K562 (cell line): Measurements from ENCODE around the gene PTPN1. TPM values are rescaled to one million over a fixed set of nuclear protein-coding genes. Genes with fewer than 3 reads are reported as not detected.

Experiments used
- ATAC-seq: fragments of 200-7000 bp; cut with Tn5 transposase; 3 replicates; pipeline ENCODE4 v1.9.1; 2020; ENCODE audit warnings: moderate library complexity
- BruUV-seq: library from RNA; stranded (reverse); fragments of 400-500 nt; replicated peaks from 2 replicates; lab custom pipeline; 2021; lab: Mats Ljungman, UMichigan
- CTCF ChIA-PET: fragments of 300-600 bp; formaldehyde crosslinking; extraction: SDS; loops from one replicate; lab custom pipeline; 2021; ENCODE audit warnings: low intra/inter-chr PET ratio; lab: Yijun Ruan, JAX
- POLR2A ChIA-PET: fragments of 300-600, 350-650 bp; sonication (Branson Sonifier 250); formaldehyde crosslinking; extraction: SDS; loops from one replicate; lab custom pipeline; 2021; ENCODE audit warnings: antibody characterized with exemption, inconsistent platforms; lab: Yijun Ruan, JAX
- DNase-seq, 4 experiments: peaks; one replicate each; pipeline versions ENCODE4 v3.0.0 to v3.0.0-alpha.2; 2011 to 2018; ENCODE audit warnings: low spot score in 3 of 4, mixed read lengths in 3 of 4; ENCODE audit errors: extremely low read depth in 1 of 4
- FAIRE-seq: peaks from 2 replicates; lab custom pipeline; 2011; peaks lifted over from hg19 to GRCh38; lab: Jason Lieb, UNC
- H2AFZ ChIP-seq: 2 replicates; pipeline ENCODE4 v1.6.0; 2011; ENCODE audit warnings: low read depth, low read length, control low read depth, inconsistent platforms
- H3K27ac ChIP-seq: fragments of 200-600 bp; 3 replicates; pipeline ENCODE4 v1.8.0; 2011; ENCODE audit warnings: low read depth, mild to moderate bottlenecking, control low read depth, inconsistent platforms, low read length, moderate library complexity, mixed read lengths; ENCODE audit errors: extremely low read depth
- H3K27me3 ChIP-seq, 2 experiments: fragments of 300-600 bp in 1 of 2; 2 replicates in 1 of 2; 3 replicates in 1 of 2; pipeline versions ENCODE4 v1.6.0 to v1.8.0; 2011; ENCODE audit warnings: inconsistent platforms in 2 of 2, low read length in 2 of 2, mild to moderate bottlenecking in 1 of 2, mixed read lengths in 1 of 2, moderate library complexity in 1 of 2; ENCODE audit not compliant: control insufficient read depth in 2 of 2, insufficient read depth in 2 of 2
- H3K36me3 ChIP-seq: fragments of 300-600 bp; 3 replicates; pipeline ENCODE4 v1.8.0; 2011; ENCODE audit warnings: mild to moderate bottlenecking, low read length, inconsistent platforms; ENCODE audit not compliant: control insufficient read depth, insufficient read depth
- H3K4me1 ChIP-seq, 2 experiments: fragments of 200-600 bp in 1 of 2; replicated peaks in 1 of 2; 2 replicates in 1 of 2; 3 replicates in 1 of 2; pipeline versions ENCODE4 v1.5.1 to v1.8.0; 2011; ENCODE audit warnings: inconsistent platforms in 2 of 2, low read length in 2 of 2, mild to moderate bottlenecking in 1 of 2, mixed read lengths in 1 of 2, moderate library complexity in 1 of 2; ENCODE audit not compliant: control insufficient read depth in 2 of 2, insufficient read depth in 2 of 2
- H3K4me2 ChIP-seq: 2 replicates; pipeline ENCODE4 v1.6.1; 2011; ENCODE audit warnings: low read length, control low read depth, inconsistent platforms, mixed read lengths; ENCODE audit not compliant: insufficient read depth
- H3K4me3 ChIP-seq: fragments of 200-600 bp; sonication (generic), shearing (Covaris generic); 2 replicates; pipeline ENCODE4 v1.5.1; 2016; ENCODE audit warnings: control low read depth, inconsistent platforms
- H3K79me2 ChIP-seq: fragments of 200-600 bp; 3 replicates; pipeline ENCODE4 v1.8.0; 2011; ENCODE audit warnings: low read length, inconsistent platforms; ENCODE audit not compliant: control insufficient read depth, insufficient read depth
- H3K9ac ChIP-seq, 2 experiments: 2 replicates each; pipeline versions ENCODE4 v1.6.0 to v1.6.1; 2011; ENCODE audit warnings: low read depth in 2 of 2, low read length in 2 of 2, control low read depth in 1 of 2, inconsistent platforms in 1 of 2, mild to moderate bottlenecking in 1 of 2, mixed read lengths in 1 of 2; ENCODE audit not compliant: insufficient read depth in 1 of 2
- H3K9me1 ChIP-seq: one replicate; pipeline ENCODE4 v1.6.0; 2011; ENCODE audit warnings: inconsistent platforms, mild to moderate bottlenecking, low read length, moderate library complexity; ENCODE audit not compliant: control insufficient read depth, insufficient read depth
- H3K9me3 ChIP-seq: replicated peaks from 2 replicates; pipeline ENCODE4 v1.5.1; 2011; ENCODE audit warnings: low read depth, low read length, inconsistent platforms; ENCODE audit not compliant: control insufficient read depth, insufficient read depth
- H4K20me1 ChIP-seq: replicated peaks from 2 replicates; pipeline ENCODE4 v1.6.1; 2011; ENCODE audit warnings: low read length, inconsistent platforms, mixed read lengths; ENCODE audit not compliant: control insufficient read depth, insufficient read depth
- DACH1 ChIP-seq: fragments of 450-650 bp; IDR thresholded peaks from 2 replicates; pipeline ENCODE4 v1.6.1; 2018; ENCODE audit not compliant: partially characterized antibody
- FOXA3 ChIP-seq, 2 experiments: fragments of 450-650 bp in 1 of 2; sonication (generic) in 1 of 2; formaldehyde crosslinking; IDR thresholded peaks in 1 of 2; conservative IDR thresholded peaks in 1 of 2; 2 replicates each; pipeline versions ENCODE4 v1.4.0 to v1.8.0; 2020 to 2022; ENCODE audit warnings: mild to moderate bottlenecking in 2 of 2, missing genetic modification reagents in 1 of 2
- HNRNPUL1 ChIP-seq: fragments of 200-400 bp; formaldehyde crosslinking; IDR thresholded peaks from 2 replicates; pipeline ENCODE4 v1.6.1; 2017; ENCODE audit warnings: low read length
- PBX2 ChIP-seq, 2 experiments: IDR thresholded peaks in 1 of 2; conservative IDR thresholded peaks in 1 of 2; 2 replicates each; pipeline ENCODE4 v1.6.1; 2016; ENCODE audit warnings: low read depth in 2 of 2, mild to moderate bottlenecking in 1 of 2, missing compliant biosample characterization in 1 of 2, missing genetic modification characterization in 1 of 2, moderate library complexity in 1 of 2
- RBM25 ChIP-seq: fragments of 200-400 bp; formaldehyde crosslinking; IDR thresholded peaks from 2 replicates; pipeline ENCODE4 v1.6.1; 2018; ENCODE audit warnings: low read length, low read depth, moderate library complexity; ENCODE audit not compliant: severe bottlenecking
- ZNF121 ChIP-seq: sonication (generic); formaldehyde crosslinking; conservative IDR thresholded peaks from 2 replicates; pipeline ENCODE4 v1.8.0; 2022; ENCODE audit warnings: missing genetic modification reagents
- WGBS: fragments of 100-300 bp; shearing (Covaris generic); methylation state at CpG from one replicate; pipeline ENCODE4 v1.1.6; 2016; ENCODE audit warnings: low coverage, mixed read lengths; ENCODE audit not compliant: insufficient coverage; ENCODE audit errors: missing lambda C conversion rate; 5-methylcytosine and 5-hydroxymethylcytosine counted together
- in situ Hi-C: fragments of 300-500 bp; cut with MboI; formaldehyde crosslinking; loops from 4 replicates; pipeline ENCODE4 v1.15.0; 2018; ENCODE audit warnings: inconsistent platforms, mixed read lengths
- intact Hi-C: fragments of 100-400 bp; cut with micrococcal nuclease; formaldehyde crosslinking; loops from 2 replicates; pipeline ENCODE4 v1.14.2; 2022
- polyA plus RNA-seq, 8 experiments: library from polyadenylated mRNA; depleted of rRNA in 4 of 8; stranded (reverse) in 5 of 8; unstranded in 3 of 8; fragments of >200 nt; fragmentation: Nextera tagmentation in 2 of 8; fragmentation: Illumina TruSeq in 1 of 8; extraction: Ambion mirVana in 2 of 8; extraction: Trizol in 1 of 8; gene quantifications; 2 replicates each; pipeline versions ENCODE4 v1.2.1 to v1.2.3, GENCODE V29; 2011 to 2014; ENCODE audit warnings: inconsistent platforms in 1 of 8, missing spikeins in 1 of 8
- total RNA-seq, 7 experiments: library from RNA; depleted of rRNA in 6 of 7; stranded (reverse); fragments of >200 nt in 6 of 7; fragmentation: Illumina TruSeq in 2 of 7; extraction: Trizol in 2 of 7; gene quantifications; 2 replicates each; pipeline versions ENCODE4 v1.2.1 to v1.2.3, GENCODE V29; 2011 to 2021; ENCODE audit warnings: low replicate concordance in 1 of 7
- TF ChIP-seq, protein P1 (sequence below): fragments of 450-650 bp; IDR thresholded peaks from 2 replicates; pipeline ENCODE4 v1.6.1; 2017; ENCODE audit warnings: antibody characterized with exemption, mild to moderate bottlenecking
- TF ChIP-seq, protein P2 (sequence below): fragments of 250-450 bp; sonication (Bioruptor Pico); IDR thresholded peaks from 2 replicates; pipeline ENCODE4 v1.4.0; 2020

The PTPN1 gene
- total and polyA plus RNA-seq, 9 of the 15 experiments (the other 6 are each of a cell fraction or from before 2014, with no cell fraction given), result 11.0 to 85.3 (median 54.0) TPM

DNA sequence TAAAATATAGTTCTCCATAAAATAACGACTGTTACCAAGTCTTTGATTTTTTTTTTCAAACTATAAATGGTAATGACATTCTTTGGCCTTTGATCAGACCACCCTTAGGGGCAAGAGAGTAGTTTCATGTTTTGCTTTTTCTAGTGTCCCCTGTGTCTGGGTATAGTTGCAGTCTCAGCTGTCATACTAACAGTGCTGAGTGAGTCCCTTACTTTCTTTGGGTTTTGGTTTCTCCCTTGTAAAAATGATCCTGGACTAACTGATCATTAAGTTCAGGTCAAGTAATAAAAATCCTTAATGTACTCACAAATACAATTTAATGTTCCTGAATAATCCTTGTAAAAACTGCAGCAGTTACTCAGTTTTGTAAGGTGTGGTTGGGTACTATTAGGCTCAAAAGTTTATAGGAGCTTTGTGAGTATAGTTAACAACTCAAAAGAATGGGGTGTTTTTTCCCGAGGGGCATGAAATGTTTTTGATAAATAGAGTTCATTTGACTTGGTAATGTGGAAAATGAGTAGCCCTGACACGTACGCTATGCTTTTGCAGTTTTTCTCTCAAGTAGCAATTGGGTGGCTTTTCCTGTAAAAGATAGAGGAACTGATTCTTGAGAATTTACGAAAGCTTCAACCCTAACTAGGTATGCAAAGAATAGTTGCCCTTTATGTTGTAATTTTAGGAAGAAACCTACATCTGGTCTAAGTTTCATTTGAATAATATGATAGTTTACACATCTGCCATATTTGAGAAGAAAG, 6.2 kb downstream of the PTPN1 start (continued):
- TF ChIP-seq, protein P1, sequence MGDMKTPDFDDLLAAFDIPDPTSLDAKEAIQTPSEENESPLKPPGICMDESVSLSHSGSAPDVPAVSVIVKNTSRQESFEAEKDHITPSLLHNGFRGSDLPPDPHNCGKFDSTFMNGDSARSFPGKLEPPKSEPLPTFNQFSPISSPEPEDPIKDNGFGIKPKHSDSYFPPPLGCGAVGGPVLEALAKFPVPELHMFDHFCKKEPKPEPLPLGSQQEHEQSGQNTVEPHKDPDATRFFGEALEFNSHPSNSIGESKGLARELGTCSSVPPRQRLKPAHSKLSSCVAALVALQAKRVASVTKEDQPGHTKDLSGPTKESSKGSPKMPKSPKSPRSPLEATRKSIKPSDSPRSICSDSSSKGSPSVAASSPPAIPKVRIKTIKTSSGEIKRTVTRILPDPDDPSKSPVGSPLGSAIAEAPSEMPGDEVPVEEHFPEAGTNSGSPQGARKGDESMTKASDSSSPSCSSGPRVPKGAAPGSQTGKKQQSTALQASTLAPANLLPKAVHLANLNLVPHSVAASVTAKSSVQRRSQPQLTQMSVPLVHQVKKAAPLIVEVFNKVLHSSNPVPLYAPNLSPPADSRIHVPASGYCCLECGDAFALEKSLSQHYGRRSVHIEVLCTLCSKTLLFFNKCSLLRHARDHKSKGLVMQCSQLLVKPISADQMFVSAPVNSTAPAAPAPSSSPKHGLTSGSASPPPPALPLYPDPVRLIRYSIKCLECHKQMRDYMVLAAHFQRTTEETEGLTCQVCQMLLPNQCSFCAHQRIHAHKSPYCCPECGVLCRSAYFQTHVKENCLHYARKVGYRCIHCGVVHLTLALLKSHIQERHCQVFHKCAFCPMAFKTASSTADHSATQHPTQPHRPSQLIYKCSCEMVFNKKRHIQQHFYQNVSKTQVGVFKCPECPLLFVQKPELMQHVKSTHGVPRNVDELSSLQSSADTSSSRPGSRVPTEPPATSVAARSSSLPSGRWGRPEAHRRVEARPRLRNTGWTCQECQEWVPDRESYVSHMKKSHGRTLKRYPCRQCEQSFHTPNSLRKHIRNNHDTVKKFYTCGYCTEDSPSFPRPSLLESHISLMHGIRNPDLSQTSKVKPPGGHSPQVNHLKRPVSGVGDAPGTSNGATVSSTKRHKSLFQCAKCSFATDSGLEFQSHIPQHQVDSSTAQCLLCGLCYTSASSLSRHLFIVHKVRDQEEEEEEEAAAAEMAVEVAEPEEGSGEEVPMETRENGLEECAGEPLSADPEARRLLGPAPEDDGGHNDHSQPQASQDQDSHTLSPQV, result no peak

- no peak for DNase-seq
- peak overlapping the region; percentile 65 for H3K27ac ChIP-seq
- no peaks in the 10 kb centered on the region for H3K9me1 ChIP-seq
- TF ChIP-seq HNRNPUL1 (no peak), FOXA3 (CRISPR knock-in tag; conservative IDR thresholded peaks at IDR 0.05 in 1 of 2, IDR thresholded peaks at IDR 0.05 in 1 of 2) (0 out of 4 replicates have a peak, but pooled peaks of 1 of the 2 experiments have one; percentile 16), PBX2 (CRISPR knock-in tag; IDR thresholded peaks at IDR 0.05; ENCODE audit: low read depth) (no peak), PBX2 (tag; conservative IDR thresholded peaks at IDR 0.05; ENCODE audit: low read depth) (peak; percentile 48; the same call in 1 of the 2 replicates), RBM25 (peak; percentile 74), ZNF121 (CRISPR knock-in tag) (peak; percentile 96), DACH1 (no peak)
- TF ChIP-seq, protein P2, sequence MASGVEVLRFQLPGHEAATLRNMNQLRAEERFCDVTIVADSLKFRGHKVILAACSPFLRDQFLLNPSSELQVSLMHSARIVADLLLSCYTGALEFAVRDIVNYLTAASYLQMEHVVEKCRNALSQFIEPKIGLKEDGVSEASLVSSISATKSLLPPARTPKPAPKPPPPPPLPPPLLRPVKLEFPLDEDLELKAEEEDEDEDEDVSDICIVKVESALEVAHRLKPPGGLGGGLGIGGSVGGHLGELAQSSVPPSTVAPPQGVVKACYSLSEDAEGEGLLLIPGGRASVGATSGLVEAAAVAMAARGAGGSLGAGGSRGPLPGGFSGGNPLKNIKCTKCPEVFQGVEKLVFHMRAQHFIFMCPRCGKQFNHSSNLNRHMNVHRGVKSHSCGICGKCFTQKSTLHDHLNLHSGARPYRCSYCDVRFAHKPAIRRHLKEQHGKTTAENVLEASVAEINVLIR (CRISPR knock-in tag), result no peak
These were observed 7.0 kb downstream of the PTPN1 start for GRCh38 chr20:50516935-50517816.

More at GRCh38 chr20:50516935-50517816, 7.0 kb downstream of the PTPN1 start:
- in situ Hi-C loops (no loop called here), intact Hi-C loops (no loop called here)
- ATAC-seq, result no peak
- no TSS peak for BruUV-seq
- Histone ChIP-seq H4K20me1 (no peaks in the 10 kb centered on the region), H3K9me3 (no peaks in the 10 kb centered on the region), H3K36me3 (peaks cover 50% of the 10 kb centered on the region), H3K27me3 (no peaks in the 10 kb centered on the region), H2AFZ (no peak overlapping the region), H3K9ac (peak overlapping the region in 1 of 2 experiments; percentile 36; a peak in 2 of 4 replicates), H3K4me1 (peaks cover 20 to 71% of the 10 kb centered on the region in 2 experiments), H3K4me3 (no peak overlapping the region), H3K79me2 (peaks cover 100% of the 10 kb centered on the region), H3K4me2 (peak overlapping the region; percentile 47)
- no peak for FAIRE-seq
- 29% methylated on average over 7 of the region's 7 CpGs for WGBS
- ChIA-PET POLR2A (interaction anchor here (0.7 to 1.5 kb wide), 4 partner anchors 9 to 533 kb away, joined by 3 to 4 read pairs (median 3); no protein-coding TSS in a partner anchor), CTCF (no interaction called here)
